Esophagus (tissue), 2 donors: ENCODE data around the gene SCAMP4. TPM values are rescaled to one million over a fixed set of nuclear protein-coding genes. Genes with fewer than 3 reads are reported as not detected.

Experiments used
- H3K27ac ChIP-seq, 2 donors: one replicate each; pipeline ENCODE4 v1.5.1; 2013; ENCODE audit warnings: low read depth in 2 of 2, mild to moderate bottlenecking in 2 of 2, inconsistent platforms in 1 of 2, low read length in 1 of 2, moderate library complexity in 1 of 2
- H3K27me3 ChIP-seq, 2 donors: one replicate each; pipeline ENCODE4 v1.6.1; 2013; ENCODE audit warnings: low read length in 2 of 2, control low read depth in 1 of 2, mild to moderate bottlenecking in 1 of 2; ENCODE audit not compliant: insufficient read depth in 2 of 2, control insufficient read depth in 1 of 2
- H3K36me3 ChIP-seq, 2 donors: one replicate each; pipeline ENCODE4 v1.6.1; 2013; ENCODE audit warnings: low read length in 1 of 2; ENCODE audit not compliant: control insufficient read depth in 2 of 2, insufficient read depth in 2 of 2
- H3K4me1 ChIP-seq, 2 donors: one replicate each; pipeline ENCODE4 v1.6.1; 2013; ENCODE audit warnings: low read length in 1 of 2; ENCODE audit not compliant: control insufficient read depth in 2 of 2, insufficient read depth in 2 of 2
- H3K4me3 ChIP-seq, 2 donors: one replicate each; pipeline ENCODE4 v1.5.1; 2013; ENCODE audit warnings: low read length in 2 of 2, mild to moderate bottlenecking in 2 of 2, low read depth in 1 of 2, moderate library complexity in 1 of 2
- H3K9me3 ChIP-seq, 2 donors: one replicate each; pipeline ENCODE4 v1.6.1; 2013; ENCODE audit warnings: mild to moderate bottlenecking in 2 of 2, low read depth in 1 of 2, low read length in 1 of 2, moderate library complexity in 1 of 2; ENCODE audit not compliant: control insufficient read depth in 2 of 2, insufficient read depth in 1 of 2
- WGBS, 2 donors: extraction: QIAGEN DNeasy Blood & Tissue Kit; methylation state at CpG; one replicate each; pipeline ENCODE4 v1.1.7; 2013; 5-methylcytosine and 5-hydroxymethylcytosine counted together
- polyA plus RNA-seq, 2 donors: library from polyadenylated mRNA; stranded (reverse); fragments of 200-250 nt; gene quantifications; one replicate each; pipeline ENCODE4 v1.2.3, GENCODE V29; 2013
- donor health status: healthy with polysubstance abuse.
- donor health status: Bipolar disorder and iron deficiency.

The SCAMP4 gene
- polyA plus RNA-seq, 2 donors, result 29.0 to 38.6 TPM

DNA sequence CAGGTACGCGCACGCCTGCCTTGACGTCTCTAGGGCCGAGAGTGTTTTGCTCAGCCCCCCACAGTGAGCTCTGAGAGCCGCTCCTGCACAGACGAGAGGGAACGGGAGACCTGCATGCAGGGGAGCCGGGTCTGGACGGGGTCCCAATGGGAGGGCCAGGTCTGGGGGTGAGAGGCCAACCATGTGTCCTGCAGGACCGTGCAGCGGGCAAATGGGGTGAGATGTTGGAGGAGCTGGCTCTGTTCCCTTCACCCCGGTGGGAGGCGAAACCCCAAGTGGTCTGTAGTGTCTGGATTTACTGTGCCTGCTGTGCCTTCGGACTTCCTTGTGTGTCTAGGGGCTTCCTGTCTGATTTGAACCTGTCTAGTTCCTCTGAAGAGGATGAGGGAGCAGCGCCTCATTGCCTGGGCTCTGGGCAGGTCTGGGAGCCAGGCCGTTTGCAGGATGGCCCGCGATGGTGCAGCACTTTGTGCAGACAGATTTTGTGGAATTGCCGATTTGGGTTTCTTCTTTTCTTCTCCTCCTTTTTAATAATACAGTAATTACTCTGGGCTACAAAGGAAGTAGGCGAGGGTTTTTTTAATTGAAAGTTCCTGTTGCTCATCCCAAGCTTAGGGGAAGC lies 37.8 kb downstream of the SCAMP4 start:
- peak overlapping the region; percentile 80 to 88 for H3K4me3 ChIP-seq
- H3K4me1 ChIP-seq, result peaks cover 21 to 38% of the 10 kb centered on the region in 2 donors
- 22 to 24% methylated on average over 21 of the region's 21 CpGs for WGBS, 2 donors
- H3K27me3 ChIP-seq, result no peaks in the 10 kb centered on the region
- peak overlapping the region; percentile 98 to 100 for H3K27ac ChIP-seq
- H3K9me3 ChIP-seq, result no peaks in the 10 kb centered on the region
- peaks cover 0 to 5% of the 10 kb centered on the region in 2 donors for H3K36me3 ChIP-seq

DNA sequence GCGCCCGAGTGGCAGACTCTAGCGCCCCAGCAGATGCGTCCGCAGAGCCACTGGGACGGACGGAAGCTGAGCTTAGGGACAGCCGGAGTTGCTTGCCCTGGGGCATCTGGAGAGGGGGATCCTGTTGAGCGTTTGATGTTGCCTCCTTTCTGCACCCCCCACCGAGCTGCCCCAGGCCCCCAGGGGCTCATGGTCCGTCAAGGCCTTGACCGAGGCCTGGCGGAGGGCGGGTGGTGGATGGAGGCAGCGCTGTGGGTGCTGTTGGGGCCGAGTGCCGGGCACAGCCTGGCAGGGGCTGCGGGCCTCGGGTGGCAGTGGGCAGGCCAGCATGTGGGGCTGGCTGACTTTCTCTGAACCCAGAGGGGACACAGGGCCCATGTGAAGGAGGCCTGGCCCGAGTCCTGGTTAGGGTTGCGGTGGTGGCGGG lies 38.5 kb downstream of the SCAMP4 start:
- peaks cover 0 to 5% of the 10 kb centered on the region in 2 donors for H3K36me3 ChIP-seq
- H3K27ac ChIP-seq, result no peak overlapping the region
- no peaks in the 10 kb centered on the region for H3K9me3 ChIP-seq
- peaks cover 21 to 38% of the 10 kb centered on the region in 2 donors for H3K4me1 ChIP-seq
- no peaks in the 10 kb centered on the region for H3K27me3 ChIP-seq
- no peak overlapping the region for H3K4me3 ChIP-seq
- 85 to 86% methylated on average over 19 to 22 of the region's 22 CpGs for WGBS, 2 donors

DNA sequence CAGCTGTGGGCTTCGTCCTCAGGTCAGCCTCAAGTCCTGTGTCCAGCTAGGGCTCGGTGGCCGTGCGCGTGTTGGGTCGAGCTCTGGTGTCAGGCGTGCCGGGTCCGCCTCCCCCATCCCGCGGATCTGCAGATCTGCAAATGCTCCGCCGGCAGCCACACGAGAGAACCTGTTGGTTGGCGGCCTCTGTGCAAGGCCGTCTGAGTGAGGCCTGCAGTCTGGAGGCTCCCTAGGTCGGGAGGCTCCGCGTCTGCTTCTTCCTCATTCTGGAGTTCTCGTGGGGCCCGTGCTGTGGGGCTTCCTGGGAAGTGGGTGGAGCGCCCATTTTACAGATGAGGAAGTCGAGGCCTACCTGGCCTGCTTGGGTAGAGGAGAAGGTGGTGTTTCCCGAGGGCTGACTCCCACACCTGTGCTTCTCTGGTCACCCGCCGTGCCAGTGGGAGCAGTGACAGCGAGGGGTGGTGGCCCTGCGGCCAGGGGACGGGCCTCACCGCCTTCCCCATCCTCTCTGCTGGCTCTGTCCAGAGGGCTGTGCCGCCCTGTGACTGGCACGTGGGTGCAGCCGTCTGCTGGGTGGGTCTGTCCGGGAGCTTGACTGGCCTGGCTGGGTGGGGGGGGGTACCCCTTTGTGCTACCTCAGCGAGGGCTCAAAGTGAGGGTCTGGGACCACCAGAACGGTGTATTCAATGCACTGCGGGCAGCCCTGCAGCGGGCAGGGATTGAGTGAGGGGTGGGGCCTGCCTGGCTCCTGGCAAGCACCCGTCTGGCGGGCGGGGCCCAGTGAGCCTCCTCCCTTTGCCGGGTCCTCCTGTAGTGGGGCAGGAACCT lies 39.1 kb downstream of the SCAMP4 start:
- Histone ChIP-seq H3K27ac (no peak overlapping the region), H3K27me3 (no peaks in the 10 kb centered on the region), H3K4me3 (no peak overlapping the region), H3K4me1 (peaks cover 21 to 38% of the 10 kb centered on the region in 2 donors), H3K36me3 (peaks cover 0 to 8% of the 10 kb centered on the region in 2 donors), H3K9me3 (no peaks in the 10 kb centered on the region)
- 77% methylated on average over 40 to 42 of the region's 42 CpGs for WGBS, 2 donors

DNA sequence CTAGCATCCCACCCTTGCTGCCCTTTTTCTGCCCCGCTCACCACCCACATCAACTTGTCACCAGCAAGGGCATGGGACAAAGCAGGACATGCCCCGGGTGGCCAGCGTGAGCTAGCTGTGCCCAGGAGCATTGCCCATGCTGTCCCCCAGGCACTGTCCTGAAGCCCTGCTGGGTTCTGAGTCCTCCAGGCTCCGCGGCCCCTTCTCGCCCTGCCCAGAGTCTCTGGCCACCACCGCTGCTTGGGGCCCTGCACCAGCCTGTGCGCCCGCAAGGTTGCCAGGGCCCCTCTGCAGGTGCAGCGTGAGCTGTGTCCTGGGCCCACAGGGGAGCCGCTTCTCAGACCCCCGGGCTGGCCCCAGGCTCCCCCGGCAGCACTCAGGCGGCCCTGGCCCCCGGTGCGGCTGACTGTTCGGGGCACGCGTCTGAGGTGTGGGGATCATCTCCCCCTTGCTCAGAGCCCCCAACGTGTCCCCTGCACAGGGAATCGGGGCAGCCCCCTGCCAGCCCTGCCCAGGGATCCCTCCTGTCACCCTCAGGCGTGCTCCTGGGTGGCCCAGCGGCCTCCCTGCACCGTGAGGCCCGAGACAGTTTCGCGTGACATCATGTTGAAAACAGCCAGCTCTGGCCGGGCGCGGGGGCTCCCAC lies 39.8 kb downstream of the SCAMP4 start:
- Histone ChIP-seq H3K27ac (no peak overlapping the region), H3K4me3 (no peak overlapping the region), H3K27me3 (no peaks in the 10 kb centered on the region), H3K4me1 (peaks cover 21 to 35% of the 10 kb centered on the region in 2 donors), H3K36me3 (peaks cover 0 to 13% of the 10 kb centered on the region in 2 donors), H3K9me3 (no peaks in the 10 kb centered on the region)
- WGBS, 2 donors, result 87 to 89% methylated on average over 28 to 30 of the region's 30 CpGs

DNA sequence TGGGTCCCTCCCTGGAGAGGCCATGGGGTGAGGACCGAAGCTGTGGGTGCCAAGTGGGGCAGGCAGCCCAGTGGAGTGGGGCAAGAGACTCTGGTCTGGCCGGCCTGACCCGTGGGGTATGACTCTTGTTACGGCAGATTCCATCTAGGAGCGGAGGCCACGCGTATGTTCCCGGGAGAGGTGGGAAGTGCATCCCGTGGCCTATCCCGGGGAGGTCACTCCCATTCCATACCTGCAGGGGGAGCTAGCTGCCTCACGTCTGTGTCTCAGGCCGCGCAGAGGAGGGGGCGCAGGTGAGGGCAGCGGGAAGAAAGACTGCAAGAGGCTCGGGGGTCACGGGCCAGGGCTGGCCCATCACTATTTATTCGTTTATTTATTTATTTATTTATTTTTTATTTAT lies 40.7 kb downstream of the SCAMP4 start:
- peaks cover 0 to 13% of the 10 kb centered on the region in 2 donors for H3K36me3 ChIP-seq
- H3K27me3 ChIP-seq, result no peaks in the 10 kb centered on the region
- H3K9me3 ChIP-seq, result no peaks in the 10 kb centered on the region
- peaks cover 21 to 31% of the 10 kb centered on the region in 2 donors for H3K4me1 ChIP-seq
- 81% methylated on average over 18 of the region's 18 CpGs for WGBS, 2 donors
- H3K27ac ChIP-seq, result no peak overlapping the region
- H3K4me3 ChIP-seq, result no peak overlapping the region

DNA sequence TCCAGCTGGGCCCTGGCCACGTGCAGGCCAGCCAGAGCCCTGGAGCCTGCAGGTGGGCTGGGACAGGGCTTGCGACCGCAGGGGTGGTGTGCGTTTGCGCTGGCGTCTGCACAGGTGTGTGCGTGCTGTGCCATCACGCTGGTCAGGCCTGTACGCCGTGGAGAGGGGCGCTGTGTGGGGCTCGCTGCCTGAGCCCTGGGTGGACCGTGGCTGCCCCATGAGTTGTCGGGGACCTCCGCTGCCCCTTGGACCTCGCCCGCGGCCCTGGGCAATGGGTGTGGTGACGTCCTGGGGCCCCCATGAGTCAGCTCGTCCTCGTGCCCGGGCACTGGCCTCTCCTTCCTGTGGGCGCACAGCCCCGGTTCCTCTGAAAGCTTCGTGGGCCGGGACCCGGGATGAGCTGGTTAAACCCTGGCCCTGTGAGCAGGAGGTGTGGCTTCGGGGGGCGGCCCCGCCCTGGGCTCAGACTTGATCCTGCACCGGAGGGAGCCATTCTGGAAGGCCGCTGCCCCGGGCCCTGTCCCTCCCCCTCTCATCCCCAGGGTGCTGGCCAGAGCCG lies 42.5 kb downstream of the SCAMP4 start:
- H3K27me3 ChIP-seq, result no peaks in the 10 kb centered on the region
- H3K4me1 ChIP-seq, result peaks cover 20 to 29% of the 10 kb centered on the region in 2 donors
- H3K9me3 ChIP-seq, result no peaks in the 10 kb centered on the region
- no peak overlapping the region for H3K27ac ChIP-seq
- WGBS, 2 donors, result 71 to 79% methylated on average over 34 of the region's 34 CpGs
- H3K4me3 ChIP-seq, result no peak overlapping the region
- H3K36me3 ChIP-seq, result peaks cover 0 to 16% of the 10 kb centered on the region in 2 donors

DNA sequence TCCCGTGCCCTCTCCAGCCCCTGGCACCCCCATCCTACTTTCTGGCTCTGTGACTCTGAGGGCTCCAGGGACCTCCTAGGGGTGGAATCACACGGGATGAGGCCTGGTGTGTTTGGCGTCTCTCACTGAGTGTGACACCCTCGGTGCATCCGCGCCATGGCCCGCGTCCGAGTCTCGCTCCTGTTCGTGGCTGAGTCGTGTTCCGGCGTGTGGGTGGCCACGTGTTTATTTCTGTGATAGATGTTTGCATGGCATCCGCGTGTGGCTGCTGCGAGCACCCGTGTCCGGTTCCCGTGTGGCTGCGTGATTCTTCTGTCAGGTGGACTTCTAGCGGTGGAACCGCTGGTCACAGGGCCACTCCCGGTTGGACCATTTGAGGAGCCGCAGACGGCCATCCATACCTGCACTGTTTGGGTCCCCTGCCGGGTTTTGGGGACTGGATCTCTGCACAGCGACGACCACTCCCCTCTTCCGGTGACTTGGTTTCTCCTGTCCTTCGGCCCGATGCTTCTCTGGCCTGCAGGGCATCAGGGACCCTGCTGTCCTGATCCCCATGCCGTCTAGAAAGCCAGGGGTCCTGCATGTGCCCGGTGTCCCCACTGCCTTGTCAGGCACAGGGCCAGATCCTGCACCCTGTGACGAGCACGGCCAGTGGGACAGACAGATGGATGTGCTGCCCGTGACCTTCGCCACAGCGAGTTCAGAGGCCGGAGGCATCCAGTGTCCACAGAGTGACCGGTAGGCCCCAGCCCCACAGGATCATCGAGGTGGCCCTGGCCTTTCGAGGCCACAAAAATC lies 44.3 kb downstream of the SCAMP4 start:
- Histone ChIP-seq H3K4me3 (no peak overlapping the region), H3K9me3 (no peaks in the 10 kb centered on the region), H3K27me3 (no peaks in the 10 kb centered on the region), H3K4me1 (peaks cover 9 to 14% of the 10 kb centered on the region in 2 donors), H3K27ac (no peak overlapping the region), H3K36me3 (peaks cover 0 to 22% of the 10 kb centered on the region in 2 donors)
- 93 to 94% methylated on average over 44 of the region's 44 CpGs for WGBS, 2 donors

DNA sequence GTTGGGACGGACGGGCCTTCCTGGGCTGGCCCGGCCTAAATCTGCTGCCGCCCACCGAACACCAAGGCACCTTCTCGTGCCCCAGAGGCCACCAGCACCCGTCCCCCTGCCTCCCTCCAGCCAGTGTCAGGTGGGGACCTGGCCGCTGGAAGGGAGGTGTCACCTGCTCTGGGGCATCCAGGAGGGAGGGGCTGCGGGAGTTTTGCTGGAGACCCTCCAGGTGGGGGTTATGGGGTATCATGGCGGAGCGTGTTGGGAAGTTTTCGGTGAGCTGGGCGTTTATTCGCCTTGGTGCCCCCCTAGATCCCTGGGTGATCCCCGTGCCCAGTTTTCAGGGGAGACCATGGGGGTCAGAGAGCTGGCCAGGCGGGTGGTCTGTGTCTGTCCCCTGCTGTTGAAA lies 45.4 kb downstream of the SCAMP4 start:
- H3K4me3 ChIP-seq, result no peak overlapping the region
- H3K4me1 ChIP-seq, result peaks cover 9 to 19% of the 10 kb centered on the region in 2 donors
- H3K27me3 ChIP-seq, result no peaks in the 10 kb centered on the region
- H3K27ac ChIP-seq, result no peak overlapping the region
- no peaks in the 10 kb centered on the region for H3K9me3 ChIP-seq
- peaks cover 0 to 24% of the 10 kb centered on the region in 2 donors for H3K36me3 ChIP-seq
- 98% methylated on average over 13 to 16 of the region's 16 CpGs for WGBS, 2 donors

DNA sequence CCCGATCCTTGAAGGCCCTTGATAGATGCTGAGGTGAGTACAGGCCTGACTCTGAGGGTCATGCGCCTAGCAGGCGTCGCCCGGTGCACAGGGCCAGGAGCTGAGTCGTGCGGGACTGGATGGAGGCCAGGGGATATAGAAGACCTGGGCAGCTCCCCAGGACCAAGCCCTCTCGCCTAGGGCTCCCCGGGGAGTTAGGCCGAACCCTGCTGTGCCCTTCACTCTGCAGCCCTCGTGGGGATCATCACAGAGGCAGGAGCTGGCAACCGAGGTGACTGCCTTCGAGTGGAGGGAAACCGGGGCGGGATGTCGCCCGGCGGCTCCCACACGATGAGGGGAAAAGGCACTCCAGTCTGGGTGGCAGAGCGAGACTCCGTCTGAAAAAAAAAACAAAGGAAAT lies 47.4 kb downstream of the SCAMP4 start:
- Histone ChIP-seq H3K4me3 (no peak overlapping the region), H3K36me3 (peaks cover 0 to 22% of the 10 kb centered on the region in 2 donors), H3K9me3 (no peaks in the 10 kb centered on the region), H3K27me3 (no peaks in the 10 kb centered on the region), H3K27ac (no peak overlapping the region), H3K4me1 (peaks cover 3 to 13% of the 10 kb centered on the region in 2 donors)
- WGBS, 2 donors, result 74 to 80% methylated on average over 16 to 21 of the region's 21 CpGs
